ENCODE measurements around the gene LRP8. TPM values are rescaled to one million over a fixed set of nuclear protein-coding genes. Genes with fewer than 3 reads are reported as not detected.

The LRP8 gene
- total RNA-seq, 1 experiment from 2014 or later, result 69.5 TPM

DNA sequence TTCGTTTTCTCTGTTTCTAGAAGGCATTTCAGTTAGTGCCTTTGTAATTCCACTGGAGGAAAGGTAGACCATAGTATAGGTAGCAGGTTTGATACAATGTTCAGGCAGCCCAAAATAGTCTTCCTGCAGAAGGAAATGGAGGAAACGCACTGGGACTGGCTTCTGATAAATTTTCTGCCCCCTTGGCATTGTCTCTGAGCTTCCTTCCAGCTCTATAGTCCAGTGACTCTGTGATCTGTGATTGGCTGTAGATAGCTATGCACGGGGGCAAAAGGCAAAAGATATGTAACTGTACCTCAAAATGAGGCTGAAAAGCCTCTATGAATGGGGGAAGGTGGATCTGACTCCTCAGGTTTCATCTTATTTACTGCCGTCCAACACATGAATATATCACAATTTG lies 83.7 kb downstream of the LRP8 start (continued):
- no peak for TF ChIP-seq PRDM15 (CRISPR knock-in tag; IDR thresholded peaks at IDR 0.05)
- TF ChIP-seq, protein P1, sequence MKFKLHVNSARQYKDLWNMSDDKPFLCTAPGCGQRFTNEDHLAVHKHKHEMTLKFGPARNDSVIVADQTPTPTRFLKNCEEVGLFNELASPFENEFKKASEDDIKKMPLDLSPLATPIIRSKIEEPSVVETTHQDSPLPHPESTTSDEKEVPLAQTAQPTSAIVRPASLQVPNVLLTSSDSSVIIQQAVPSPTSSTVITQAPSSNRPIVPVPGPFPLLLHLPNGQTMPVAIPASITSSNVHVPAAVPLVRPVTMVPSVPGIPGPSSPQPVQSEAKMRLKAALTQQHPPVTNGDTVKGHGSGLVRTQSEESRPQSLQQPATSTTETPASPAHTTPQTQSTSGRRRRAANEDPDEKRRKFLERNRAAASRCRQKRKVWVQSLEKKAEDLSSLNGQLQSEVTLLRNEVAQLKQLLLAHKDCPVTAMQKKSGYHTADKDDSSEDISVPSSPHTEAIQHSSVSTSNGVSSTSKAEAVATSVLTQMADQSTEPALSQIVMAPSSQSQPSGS (CRISPR knock-in tag; IDR thresholded peaks at IDR 0.05; ENCODE audit: borderline replicate concordance, low read depth), result no peak
- TF ChIP-seq PREB (CRISPR knock-in tag; IDR thresholded peaks at IDR 0.05; ENCODE audit: borderline replicate concordance), result no peak

DNA sequence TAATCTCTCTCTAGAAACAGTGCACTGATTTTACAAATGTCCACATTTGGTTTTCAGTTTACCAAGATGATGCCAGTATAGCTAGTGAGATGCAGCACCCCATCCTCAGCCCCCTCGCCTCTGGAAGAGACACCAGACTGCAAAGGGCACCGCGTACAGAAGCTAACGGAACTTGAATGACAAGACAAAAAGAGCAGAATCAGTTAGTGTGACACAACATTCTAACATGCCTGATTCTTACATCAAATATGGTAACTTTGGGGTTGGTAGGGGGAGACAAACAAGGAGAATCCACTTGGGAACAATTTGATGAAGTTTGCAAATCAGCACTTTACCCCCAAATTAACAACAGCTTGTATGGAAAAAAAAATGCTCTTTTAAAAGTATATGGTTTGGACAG lies 85.5 kb downstream of the LRP8 start:
- POLR2A ChIA-PET, result interaction anchor here (0.7 kb wide), 1 partner anchor 383 kb away, joined by 3 read pairs; no protein-coding TSS in a partner anchor

More for the DNA sequence above, 85.5 kb downstream of the LRP8 start:
- TF ChIP-seq MXD4 (CRISPR knock-in tag; IDR thresholded peaks at IDR 0.05; ENCODE audit: borderline replicate concordance), result no peak
- TF ChIP-seq, protein P2, sequence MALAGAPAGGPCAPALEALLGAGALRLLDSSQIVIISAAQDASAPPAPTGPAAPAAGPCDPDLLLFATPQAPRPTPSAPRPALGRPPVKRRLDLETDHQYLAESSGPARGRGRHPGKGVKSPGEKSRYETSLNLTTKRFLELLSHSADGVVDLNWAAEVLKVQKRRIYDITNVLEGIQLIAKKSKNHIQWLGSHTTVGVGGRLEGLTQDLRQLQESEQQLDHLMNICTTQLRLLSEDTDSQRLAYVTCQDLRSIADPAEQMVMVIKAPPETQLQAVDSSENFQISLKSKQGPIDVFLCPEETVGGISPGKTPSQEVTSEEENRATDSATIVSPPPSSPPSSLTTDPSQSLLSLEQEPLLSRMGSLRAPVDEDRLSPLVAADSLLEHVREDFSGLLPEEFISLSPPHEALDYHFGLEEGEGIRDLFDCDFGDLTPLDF (CRISPR knock-in tag; IDR thresholded peaks at IDR 0.05), result no peak
- TF ChIP-seq AR (CRISPR knock-in tag; IDR thresholded peaks at IDR 0.05), result no peak
- TF ChIP-seq TP53 (CRISPR knock-in tag; IDR thresholded peaks at IDR 0.05), result no peak
- TF ChIP-seq E2F5 (CRISPR knock-in tag; IDR thresholded peaks at IDR 0.05), result no peak
- no peak for TF ChIP-seq TEAD4 (CRISPR knock-in tag; IDR thresholded peaks at IDR 0.05)
- TF ChIP-seq, protein P3, sequence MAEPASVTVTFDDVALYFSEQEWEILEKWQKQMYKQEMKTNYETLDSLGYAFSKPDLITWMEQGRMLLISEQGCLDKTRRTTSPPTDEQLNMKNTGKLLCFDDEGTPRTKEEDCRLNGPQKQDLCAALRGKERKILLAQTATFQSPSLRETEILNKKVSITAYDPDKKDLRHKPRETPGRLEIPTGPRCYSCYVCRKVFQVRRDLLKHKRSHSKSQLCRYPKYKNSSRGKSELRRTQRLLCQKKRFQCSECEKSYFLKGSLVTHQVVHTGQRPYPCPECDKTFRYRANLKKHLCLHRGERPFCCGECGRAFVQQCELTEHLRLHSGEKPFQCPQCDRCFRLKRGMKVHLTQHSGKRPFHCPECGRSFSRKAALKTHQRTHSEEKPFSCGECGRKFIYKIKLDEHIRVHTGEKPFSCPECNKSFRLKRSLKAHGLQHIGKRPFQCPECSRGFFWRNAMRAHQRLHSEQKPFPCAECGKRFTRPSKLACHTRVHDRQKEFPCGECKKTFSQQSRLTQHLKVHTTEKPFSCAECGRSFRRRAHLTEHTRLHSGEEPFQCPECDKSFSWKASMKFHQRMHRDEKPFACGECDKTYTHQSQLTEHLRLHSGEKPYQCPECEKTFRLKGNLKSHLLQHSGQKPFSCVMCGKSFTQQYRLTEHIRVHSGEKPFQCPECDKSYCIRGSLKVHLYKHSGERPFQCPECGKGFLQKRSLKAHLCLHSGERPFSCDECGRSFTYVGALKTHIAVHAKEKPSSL (CRISPR knock-in tag; conservative IDR thresholded peaks at IDR 0.05), result no peak
- TF ChIP-seq TEAD1 (CRISPR knock-in tag; IDR thresholded peaks at IDR 0.05), result no peak
- Mint-ChIP-seq H3K4me3 (no peak overlapping the region), H3K4me1 (peaks cover 10% of the 10 kb centered on the region), H3K27ac (no peak overlapping the region), H3K27me3 (ENCODE audit: low read depth) (peaks cover 7% of the 10 kb centered on the region), H3K36me3 (peaks cover 17% of the 10 kb centered on the region), H3K9me3 (no peaks in the 10 kb centered on the region)
- DNase-seq (ENCODE audit: low spot score), result no peak
- CTCF ChIA-PET, result no interaction called here
- ATAC-seq, result no peak
